SU-DHL-6 (cell line): ENCODE measurements around the gene DIAPH3.

Experiments
- CTCF ChIP-seq: fragments of 200-600 bp; sonication (generic); IDR thresholded peaks from one replicate; pipeline ENCODE4 v1.5.1; 2017; ENCODE audit warnings: antibody characterized with exemption, mild to moderate bottlenecking, low read length, moderate library complexity; ENCODE audit not compliant: insufficient read depth, poor library complexity, severe bottlenecking
- EZH2phosphoT487 ChIP-seq: fragments of 200-600 bp; sonication (generic), shearing (Covaris generic); conservative IDR thresholded peaks from 2 replicates; pipeline ENCODE4 v1.6.1; 2018; ENCODE audit warnings: mild to moderate bottlenecking, antibody characterized with exemption, low read length, moderate library complexity, mixed read lengths

GRCh38 chr13:59865398-59865797, 298.3 kb downstream of the DIAPH3 start:
- TF ChIP-seq CTCF (no peak), EZH2phosphoT487 (no peak)
